GM12864 (cell line): ENCODE data around the gene PEX3.

ENCODE experiments used
- DNase-seq: peaks from one replicate; pipeline ENCODE4 v3.0.0-alpha.2; 2011; ENCODE audit warnings: low read depth
- H3K4me3 ChIP-seq: 2 replicates; pipeline ENCODE4 v1.5.1; 2011; ENCODE audit warnings: mild to moderate bottlenecking, low read depth, low read length, control low read depth
- CTCF ChIP-seq: IDR thresholded peaks from 2 replicates; pipeline ENCODE4 v1.5.1; 2011; ENCODE audit warnings: low read depth, mild to moderate bottlenecking, moderate library complexity, low read length, control low read depth, inconsistent platforms; ENCODE audit errors: missing control alignments

Gene PEX3

GRCh38 chr6:143536866-143537691, 86.5 kb downstream of the PEX3 start:
- peak overlapping the region; percentile 52 for H3K4me3 ChIP-seq
- TF ChIP-seq CTCF, result peak; percentile 42
- no peak for DNase-seq

- DNase-seq, result no peak
- no peak for TF ChIP-seq CTCF
- H3K4me3 ChIP-seq, result no peak overlapping the region
Observed at GRCh38 chr6:143538374-143538773, 87.8 kb downstream of the PEX3 start.

GRCh38 chr6:143539106-143539505, 88.5 kb downstream of the PEX3 start:
- no peak for TF ChIP-seq CTCF
- H3K4me3 ChIP-seq, result no peak overlapping the region
- no peak for DNase-seq

DNA sequence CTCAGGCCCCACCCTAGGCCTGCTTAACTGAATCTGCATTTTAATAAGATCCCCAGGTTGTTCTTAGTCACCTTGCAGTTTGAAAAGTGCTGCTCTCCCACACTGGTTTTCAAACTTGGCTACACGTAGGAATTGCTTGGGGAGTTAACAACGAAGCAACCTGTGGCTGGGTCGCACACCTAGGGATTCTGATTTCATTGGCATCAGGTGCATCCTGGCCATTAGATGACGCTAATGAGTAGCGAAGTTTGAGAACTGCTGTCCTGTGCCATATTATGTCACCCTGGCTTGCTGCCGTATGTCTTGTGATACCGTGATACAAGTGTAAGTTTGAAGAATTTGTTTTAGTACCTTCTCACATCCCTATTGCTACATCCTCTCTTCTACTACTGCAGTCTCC, 89.1 kb downstream of the PEX3 start:
- no peak overlapping the region for H3K4me3 ChIP-seq
- no peak for TF ChIP-seq CTCF
- DNase-seq, result no peak

DNA sequence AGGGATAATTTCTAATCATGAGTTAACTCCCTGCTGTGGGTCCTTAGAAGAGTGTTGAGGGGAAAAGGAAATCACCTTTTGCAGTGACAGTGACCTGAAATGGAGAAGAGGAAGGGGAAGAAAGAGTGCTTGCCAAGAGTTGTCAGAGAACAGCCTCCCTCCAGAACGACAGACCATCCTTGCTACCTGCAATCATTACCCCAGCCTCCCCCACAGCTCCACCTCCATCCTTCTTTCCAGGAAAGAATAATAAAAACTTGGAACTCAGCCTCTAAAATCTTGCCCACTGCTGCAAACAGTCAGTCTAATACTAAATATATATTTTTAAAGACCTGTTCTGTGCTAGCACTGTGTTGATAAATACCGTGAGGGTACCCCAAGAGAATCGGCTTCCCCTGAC, 89.6 kb downstream of the PEX3 start:
- no peak for TF ChIP-seq CTCF
- no peak for DNase-seq
- no peak overlapping the region for H3K4me3 ChIP-seq
